Measurements from ENCODE around the gene CCBE1. TPM values are rescaled to one million over a fixed set of nuclear protein-coding genes. Genes with fewer than 3 reads are reported as not detected.

CCBE1 gene
- total RNA-seq, 1 donor from 2014 or later, result 1.6 TPM

DNA sequence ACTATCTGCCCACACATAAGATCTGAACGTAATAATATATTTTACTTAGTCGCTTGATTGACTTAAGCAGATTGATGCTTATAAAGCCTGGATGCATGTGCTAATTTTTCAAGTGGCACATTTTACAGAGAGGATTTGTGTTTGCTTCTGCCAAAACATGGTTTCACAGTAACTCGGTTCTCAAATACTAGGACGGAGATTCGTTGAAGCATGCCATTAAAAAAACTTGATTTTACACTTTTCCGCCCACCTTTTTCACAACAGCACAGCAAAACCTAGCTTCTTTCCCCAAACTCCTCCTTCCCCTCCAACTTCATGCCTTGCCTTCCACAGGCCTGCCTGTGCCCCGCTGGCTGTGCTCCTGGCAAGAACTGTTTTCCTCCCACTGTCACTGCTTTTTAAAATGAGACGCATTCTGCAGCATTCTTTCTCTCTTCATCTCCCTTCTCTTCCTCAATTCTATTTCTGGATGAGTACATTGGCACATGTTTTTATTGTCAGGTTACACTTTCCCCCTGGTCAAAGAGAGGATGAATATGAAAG, 283.0 kb downstream of the CCBE1 start:
- H3K27me3 ChIP-seq (ENCODE audit: control insufficient read depth, insufficient read depth, low read length), result no peaks in the 10 kb centered on the region
- TF ChIP-seq, protein P1, sequence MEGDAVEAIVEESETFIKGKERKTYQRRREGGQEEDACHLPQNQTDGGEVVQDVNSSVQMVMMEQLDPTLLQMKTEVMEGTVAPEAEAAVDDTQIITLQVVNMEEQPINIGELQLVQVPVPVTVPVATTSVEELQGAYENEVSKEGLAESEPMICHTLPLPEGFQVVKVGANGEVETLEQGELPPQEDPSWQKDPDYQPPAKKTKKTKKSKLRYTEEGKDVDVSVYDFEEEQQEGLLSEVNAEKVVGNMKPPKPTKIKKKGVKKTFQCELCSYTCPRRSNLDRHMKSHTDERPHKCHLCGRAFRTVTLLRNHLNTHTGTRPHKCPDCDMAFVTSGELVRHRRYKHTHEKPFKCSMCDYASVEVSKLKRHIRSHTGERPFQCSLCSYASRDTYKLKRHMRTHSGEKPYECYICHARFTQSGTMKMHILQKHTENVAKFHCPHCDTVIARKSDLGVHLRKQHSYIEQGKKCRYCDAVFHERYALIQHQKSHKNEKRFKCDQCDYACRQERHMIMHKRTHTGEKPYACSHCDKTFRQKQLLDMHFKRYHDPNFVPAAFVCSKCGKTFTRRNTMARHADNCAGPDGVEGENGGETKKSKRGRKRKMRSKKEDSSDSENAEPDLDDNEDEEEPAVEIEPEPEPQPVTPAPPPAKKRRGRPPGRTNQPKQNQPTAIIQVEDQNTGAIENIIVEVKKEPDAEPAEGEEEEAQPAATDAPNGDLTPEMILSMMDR (IDR thresholded peaks at IDR 0.05; ENCODE audit: insufficient read depth, low read length, severe bottlenecking), result no peak
- no peaks in the 10 kb centered on the region for H3K36me3 ChIP-seq (ENCODE audit: control insufficient read depth, insufficient read depth, low read length)
- FAIRE-seq, result no peak
- no peak for DNase-seq (ENCODE audit: low read depth)
- no peak overlapping the region for H3K4me3 ChIP-seq (ENCODE audit: low read depth, low read length)

DNA sequence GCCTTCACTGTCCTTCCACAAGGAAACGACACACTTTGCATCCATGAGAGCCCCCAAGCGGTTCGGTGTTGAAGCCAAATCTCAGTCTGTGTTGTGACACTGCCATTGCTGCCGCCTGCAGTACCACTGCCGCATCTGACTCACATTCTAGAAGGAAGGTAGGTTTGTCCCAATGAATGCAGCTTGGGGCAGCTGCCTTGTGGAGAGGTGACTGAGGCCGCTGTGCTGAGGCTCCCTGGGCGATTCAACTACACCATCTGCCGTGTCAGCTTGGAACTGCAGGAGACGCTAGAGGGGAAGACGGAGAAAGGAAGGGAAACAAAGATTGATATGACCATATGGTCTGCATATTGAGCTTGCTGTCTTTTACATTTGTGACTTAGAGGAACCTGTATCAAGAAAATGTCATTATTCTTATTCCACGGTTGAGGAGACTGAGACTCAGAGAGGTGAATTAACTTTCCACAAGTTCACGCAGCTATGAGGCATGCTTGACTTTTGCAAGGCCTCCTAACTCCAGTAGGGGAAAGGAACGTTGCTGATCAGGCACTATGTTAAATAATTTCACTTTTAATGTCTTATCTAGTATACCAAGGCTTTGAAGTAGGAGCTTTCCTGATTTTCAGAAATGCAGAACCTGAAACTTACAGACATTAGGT, 294.7 kb downstream of the CCBE1 start:
- Histone ChIP-seq H3K4me3 (ENCODE audit: low read depth, low read length) (no peak overlapping the region), H3K27me3 (ENCODE audit: control insufficient read depth, insufficient read depth, low read length) (no peaks in the 10 kb centered on the region), H3K36me3 (ENCODE audit: control insufficient read depth, insufficient read depth, low read length) (no peaks in the 10 kb centered on the region)
- FAIRE-seq, result peak; percentile 87
- peak; percentile 77 for DNase-seq (ENCODE audit: low read depth)
- TF ChIP-seq, protein P1 (IDR thresholded peaks at IDR 0.05; ENCODE audit: insufficient read depth, low read length, severe bottlenecking), result peak; percentile 97

DNA sequence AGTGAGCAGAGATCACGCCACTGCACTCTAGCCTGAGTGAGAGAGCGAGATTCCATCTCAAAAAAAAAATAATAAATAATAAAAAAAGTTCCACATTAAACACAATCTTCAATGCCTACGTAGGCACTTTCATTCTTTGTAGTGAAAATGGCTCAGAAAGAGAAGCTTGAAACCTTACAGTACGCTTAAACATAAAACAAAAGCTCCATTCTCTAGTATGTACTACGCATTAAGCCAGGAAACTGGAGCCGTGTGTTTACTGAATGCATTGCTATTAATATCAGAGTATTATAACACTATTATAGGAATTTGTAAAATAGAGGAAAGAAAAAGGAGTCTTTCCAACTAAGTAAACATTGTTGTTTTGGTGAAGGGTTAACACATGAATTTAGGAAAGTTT, 296.8 kb downstream of the CCBE1 start:
- TF ChIP-seq, protein P1 (IDR thresholded peaks at IDR 0.05; ENCODE audit: insufficient read depth, low read length, severe bottlenecking), result no peak
- Histone ChIP-seq H3K4me3 (ENCODE audit: low read depth, low read length) (no peak overlapping the region), H3K36me3 (ENCODE audit: control insufficient read depth, insufficient read depth, low read length) (no peaks in the 10 kb centered on the region), H3K27me3 (ENCODE audit: control insufficient read depth, insufficient read depth, low read length) (no peaks in the 10 kb centered on the region)
- FAIRE-seq, result no peak
- no peak for DNase-seq (ENCODE audit: low read depth)

DNA sequence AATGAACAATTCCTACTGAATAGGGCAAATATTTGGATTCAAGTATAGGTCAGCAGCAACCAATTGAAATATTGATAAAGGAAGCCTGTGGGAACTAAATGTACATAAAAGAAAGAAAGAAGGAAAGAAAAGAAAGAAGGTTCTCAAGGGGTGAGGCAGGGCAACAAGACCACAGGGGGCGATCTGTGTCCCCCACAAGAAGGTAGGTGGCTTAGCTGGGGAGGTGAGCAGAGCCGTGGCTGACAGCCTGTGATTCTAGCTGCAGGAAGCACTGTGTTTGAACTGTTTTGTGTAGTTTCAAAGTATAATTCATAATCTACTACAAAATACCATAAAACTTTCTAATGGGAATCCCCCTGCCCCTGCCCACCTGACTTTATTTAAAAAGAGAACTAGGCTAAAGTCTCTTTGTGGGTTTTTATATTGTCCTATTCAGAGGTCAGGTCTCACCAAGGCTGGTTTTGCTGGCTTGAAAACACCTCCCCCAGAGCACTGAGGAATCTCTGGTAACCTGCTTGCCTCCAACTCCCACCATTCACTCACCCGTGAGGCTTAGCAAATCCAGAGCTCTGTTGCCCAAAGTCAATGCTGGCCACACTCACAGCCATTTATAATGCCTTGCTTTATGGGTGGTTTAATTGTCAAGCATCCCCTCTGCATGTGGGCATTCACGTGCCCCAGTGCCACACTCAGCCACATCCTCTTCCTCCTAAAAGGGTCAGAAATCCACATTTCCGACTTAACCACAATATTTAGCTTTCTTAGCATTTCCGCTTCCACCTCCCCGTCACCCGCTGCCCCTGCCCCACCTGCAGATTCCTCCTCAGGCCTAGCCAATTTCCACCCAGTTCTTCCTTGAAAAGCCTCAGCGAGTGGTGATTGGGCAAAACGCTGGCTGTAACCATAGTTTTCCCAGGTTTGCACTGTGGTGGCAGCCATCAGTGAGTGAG, 301.7 kb downstream of the CCBE1 start:
- peaks cover 1% of the 10 kb centered on the region for H3K27me3 ChIP-seq (ENCODE audit: control insufficient read depth, insufficient read depth, low read length)
- DNase-seq (ENCODE audit: low read depth) (no peak), FAIRE-seq (no peak)

DNA sequence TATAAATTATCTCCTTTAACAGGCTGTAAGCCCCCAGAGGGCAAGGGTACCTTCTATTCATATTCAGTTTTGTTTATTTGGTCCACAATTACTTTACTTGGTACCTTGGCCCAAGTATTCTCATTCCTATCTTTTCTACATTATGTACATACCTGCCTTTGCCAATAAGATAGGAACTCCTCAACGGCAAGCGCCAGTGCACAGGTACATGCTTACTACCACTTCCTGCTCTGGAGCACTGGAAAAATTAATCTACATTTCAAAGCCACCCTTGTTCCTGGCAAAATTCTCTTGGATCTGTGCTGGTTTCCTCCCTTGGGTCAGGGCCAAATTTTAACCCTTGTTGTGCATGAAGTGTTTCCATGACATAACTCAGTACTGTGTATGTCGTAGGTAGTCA, 303.8 kb downstream of the CCBE1 start:
- peaks cover 1% of the 10 kb centered on the region for H3K27me3 ChIP-seq (ENCODE audit: control insufficient read depth, insufficient read depth, low read length)
- TF ChIP-seq, protein P1 (IDR thresholded peaks at IDR 0.05; ENCODE audit: insufficient read depth, low read length, severe bottlenecking), result no peak
- FAIRE-seq, result no peak

More for the DNA sequence above, 301.7 kb downstream of the CCBE1 start:
- Histone ChIP-seq H3K4me3 (ENCODE audit: low read depth, low read length) (no peak overlapping the region), H3K36me3 (ENCODE audit: control insufficient read depth, insufficient read depth, low read length) (no peaks in the 10 kb centered on the region)
- TF ChIP-seq, protein P1 (IDR thresholded peaks at IDR 0.05; ENCODE audit: insufficient read depth, low read length, severe bottlenecking), result no peak

More for the DNA sequence above, 303.8 kb downstream of the CCBE1 start:
- no peaks in the 10 kb centered on the region for H3K36me3 ChIP-seq (ENCODE audit: control insufficient read depth, insufficient read depth, low read length)
- no peak overlapping the region for H3K4me3 ChIP-seq (ENCODE audit: low read depth, low read length)
- no peak for DNase-seq (ENCODE audit: low read depth)

Measured in bronchial epithelial cell (primary cell).